ENCODE data around the gene KAT8. TPM values are rescaled to one million over a fixed set of nuclear protein-coding genes. Genes with fewer than 3 reads are reported as not detected.
A peak's percentile ranks its signal among the peaks of the same experiment; 100 is the strongest.

Gene KAT8
- total and polyA plus RNA-seq, 10 of the 15 experiments (the other 5 are each of a cell fraction or from before 2014, with no cell fraction given): 5.5 to 55.8 (median 39.6) TPM

DNA sequence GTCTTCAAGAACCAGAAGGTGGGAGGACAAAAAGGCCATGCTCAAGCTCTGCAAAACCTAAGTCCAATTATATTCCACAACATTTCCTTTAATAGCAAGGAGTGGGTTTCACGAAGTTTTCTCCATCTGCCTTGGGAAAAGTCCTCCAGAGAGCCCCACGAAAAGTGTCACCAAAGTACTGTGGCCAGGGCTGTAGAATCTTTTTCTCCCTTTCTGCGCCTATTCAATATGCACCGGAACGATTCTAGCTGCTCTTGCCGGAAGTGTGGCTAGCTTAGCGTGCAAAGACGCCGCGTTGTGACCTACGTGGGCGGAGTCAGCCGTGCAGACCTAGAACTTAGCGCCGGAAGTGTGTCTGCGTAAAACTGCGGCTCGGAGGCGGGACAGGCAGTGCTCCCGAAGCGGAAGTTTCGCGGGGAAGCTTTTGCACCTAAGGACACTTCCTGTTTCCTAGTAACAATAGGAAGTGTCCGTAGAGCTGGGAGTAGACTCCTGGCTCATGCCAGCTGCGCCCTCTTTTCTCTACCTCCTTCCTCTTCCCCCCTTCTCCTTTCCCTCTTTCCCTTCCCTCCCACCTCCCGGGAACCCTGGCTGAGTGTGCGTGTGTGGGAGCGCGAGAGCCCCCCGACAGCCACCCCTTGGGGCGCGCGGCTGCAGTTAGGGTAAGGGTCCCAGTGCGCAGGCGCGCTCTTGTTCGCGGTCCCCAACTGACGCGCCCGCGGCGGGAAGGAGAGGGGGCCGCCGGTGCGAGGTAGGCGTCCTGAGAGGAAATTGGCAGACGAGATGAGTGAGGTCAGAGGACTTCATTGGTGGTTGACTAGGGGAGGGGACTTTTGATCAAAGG, 43.3 kb upstream of the KAT8 start, which contains the start of the genes ZNF646 and ZNF668:
Gene ZNF646 (plus strand): TSS at position 453 of the 844 bp plus-strand sequence. CDS start 1,903 bp downstream, outside the sequence.
Gene ZNF668 (minus strand): TSS at position 271 of the 844 bp plus-strand sequence. CDS start 9,781 bp downstream, outside the sequence.
- DNase-seq (ENCODE audit: low read depth, low spot score) (peak; percentile 96), FAIRE-seq (peak; percentile 99), ATAC-seq (peak; percentile 84)
- Histone ChIP-seq H2AFZ (ENCODE audit: control insufficient read depth, low read depth, low read length) (peak within 1 kb of the TSS; percentile 74), H3K4me3 (peak within 1 kb of the TSS; percentile 86), H3K4me2 (ENCODE audit: control insufficient read depth, insufficient read depth) (peak within 1 kb of the TSS; percentile 82), H3K79me2 (ENCODE audit: control insufficient read depth, insufficient read depth, low read length) (peaks cover 47% of the 10 kb centered on the region), H3K4me1 (ENCODE audit: control insufficient read depth, insufficient read depth, low read length) (peaks cover 3% of the 10 kb centered on the region; the same call in 1 of the 2 replicates), H3K27ac (ENCODE audit: control insufficient read depth, insufficient read depth) (peak within 1 kb of the TSS; percentile 89), H4K20me1 (ENCODE audit: control insufficient read depth, insufficient read depth) (no peaks in the 10 kb centered on the region), H3K9me3 (replicated peaks; ENCODE audit: control insufficient read depth, insufficient read depth, low read length) (no peaks in the 10 kb centered on the region), H3K36me3 (ENCODE audit: control insufficient read depth in 2 of 2, insufficient read depth in 2 of 2, low read length in 1 of 2) (peaks cover 8 to 14% of the 10 kb centered on the region in 2 experiments; a peak in 3 of 4 replicates), H3K9ac (ENCODE audit: control insufficient read depth, insufficient read depth, low read length) (peak within 1 kb of the TSS; percentile 90), H3K27me3 (replicated peaks in 1 of 2; ENCODE audit: control insufficient read depth in 2 of 2, insufficient read depth in 2 of 2, low read length in 1 of 2) (no peaks in the 10 kb centered on the region)
- ChIA-PET RAD21 (ENCODE audit: unreplicated experiment) (interaction anchor here (0.6 to 1.9 kb wide), 15 partner anchors 18 to 795 kb away, joined by 3 to 16 read pairs (median 7); partner anchors contain the start of genes ARMC5, FUS, HSD3B7 and KAT8), POLR2A (interaction anchor here (0.5 to 4.2 kb wide), 15 partner anchors 9 to 384 kb away, joined by 3 to 21 read pairs (median 5); partner anchors contain the start of genes ARMC5, BCKDK, KAT8 and SETD1A), SMC1A (ENCODE audit: uncharacterized antibody, unreplicated experiment) (interaction anchor here (0.8 to 2.8 kb wide), 10 partner anchors 18 to 386 kb away, joined by 3 to 10 read pairs (median 6); partner anchors contain the start of genes FUS, HSD3B7, ITGAX and KAT8), CTCF (interaction anchor here (0.8 to 2.4 kb wide), 12 partner anchors 18 to 795 kb away, joined by 3 to 15 read pairs (median 4); partner anchors contain the start of gene HSD3B7)
- intact Hi-C loops (cut with micrococcal nuclease; ENCODE audit: unreplicated experiment): loop anchor here (1.0 to 10.0 kb wide), 4 partner anchors 20 to 79 kb away; partner anchors contain the start of genes STX4 and VKORC1
- no TSS peak for BruUV-seq (replicated peaks)
- under 1% methylated on average over 48 of the region's 48 CpGs for WGBS (ENCODE audit: insufficient coverage, insufficient replicate concordance, low lambda C conversion rate, missing lambda C conversion rate)
- in situ Hi-C loops (cut with MboI): no loop called here
- TF ChIP-seq, protein P1, sequence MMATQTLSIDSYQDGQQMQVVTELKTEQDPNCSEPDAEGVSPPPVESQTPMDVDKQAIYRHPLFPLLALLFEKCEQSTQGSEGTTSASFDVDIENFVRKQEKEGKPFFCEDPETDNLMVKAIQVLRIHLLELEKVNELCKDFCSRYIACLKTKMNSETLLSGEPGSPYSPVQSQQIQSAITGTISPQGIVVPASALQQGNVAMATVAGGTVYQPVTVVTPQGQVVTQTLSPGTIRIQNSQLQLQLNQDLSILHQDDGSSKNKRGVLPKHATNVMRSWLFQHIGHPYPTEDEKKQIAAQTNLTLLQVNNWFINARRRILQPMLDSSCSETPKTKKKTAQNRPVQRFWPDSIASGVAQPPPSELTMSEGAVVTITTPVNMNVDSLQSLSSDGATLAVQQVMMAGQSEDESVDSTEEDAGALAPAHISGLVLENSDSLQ (IDR thresholded peaks at IDR 0.05): peak; percentile 83
- TF ChIP-seq ELK1 (IDR thresholded peaks at IDR 0.05; ENCODE audit: low read depth, low read length) (peak; percentile 92), RFX5 (IDR thresholded peaks at IDR 0.05; ENCODE audit: low read depth, low read length) (no peak; the same call in 1 of the 2 replicates), RBBP5 (conservative IDR thresholded peaks at IDR 0.05) (no peak), NR2C1 (IDR thresholded peaks at IDR 0.05) (peak; percentile 92), ETV6 (conservative IDR thresholded peaks at IDR 0.05 in 1 of 2, IDR thresholded peaks at IDR 0.05 in 1 of 2; ENCODE audit: borderline replicate concordance in 1 of 2, low read depth in 1 of 2) (peak in 1 of 2 experiments; percentile 93; a peak in 2 of 4 replicates), BHLHE40 (IDR thresholded peaks at IDR 0.05; ENCODE audit: borderline replicate concordance in 1 of 2, low read depth in 2 of 2, low read length in 1 of 2) (peak; percentile 54 to 55; a peak in 2 of 4 replicates), EED (IDR thresholded peaks at IDR 0.05; ENCODE audit: low read depth) (no peak), SMAD1 (IDR thresholded peaks at IDR 0.05; ENCODE audit: low read depth, partially characterized antibody) (no peak), PAX8 (IDR thresholded peaks at IDR 0.05) (no peak), NFIC (IDR thresholded peaks at IDR 0.05; ENCODE audit: low read depth, low read length) (no peak), BACH1 (IDR thresholded peaks at IDR 0.05; ENCODE audit: borderline replicate concordance) (peak; percentile 32; the same call in 1 of the 2 replicates)
- TF ChIP-seq, protein P2, sequence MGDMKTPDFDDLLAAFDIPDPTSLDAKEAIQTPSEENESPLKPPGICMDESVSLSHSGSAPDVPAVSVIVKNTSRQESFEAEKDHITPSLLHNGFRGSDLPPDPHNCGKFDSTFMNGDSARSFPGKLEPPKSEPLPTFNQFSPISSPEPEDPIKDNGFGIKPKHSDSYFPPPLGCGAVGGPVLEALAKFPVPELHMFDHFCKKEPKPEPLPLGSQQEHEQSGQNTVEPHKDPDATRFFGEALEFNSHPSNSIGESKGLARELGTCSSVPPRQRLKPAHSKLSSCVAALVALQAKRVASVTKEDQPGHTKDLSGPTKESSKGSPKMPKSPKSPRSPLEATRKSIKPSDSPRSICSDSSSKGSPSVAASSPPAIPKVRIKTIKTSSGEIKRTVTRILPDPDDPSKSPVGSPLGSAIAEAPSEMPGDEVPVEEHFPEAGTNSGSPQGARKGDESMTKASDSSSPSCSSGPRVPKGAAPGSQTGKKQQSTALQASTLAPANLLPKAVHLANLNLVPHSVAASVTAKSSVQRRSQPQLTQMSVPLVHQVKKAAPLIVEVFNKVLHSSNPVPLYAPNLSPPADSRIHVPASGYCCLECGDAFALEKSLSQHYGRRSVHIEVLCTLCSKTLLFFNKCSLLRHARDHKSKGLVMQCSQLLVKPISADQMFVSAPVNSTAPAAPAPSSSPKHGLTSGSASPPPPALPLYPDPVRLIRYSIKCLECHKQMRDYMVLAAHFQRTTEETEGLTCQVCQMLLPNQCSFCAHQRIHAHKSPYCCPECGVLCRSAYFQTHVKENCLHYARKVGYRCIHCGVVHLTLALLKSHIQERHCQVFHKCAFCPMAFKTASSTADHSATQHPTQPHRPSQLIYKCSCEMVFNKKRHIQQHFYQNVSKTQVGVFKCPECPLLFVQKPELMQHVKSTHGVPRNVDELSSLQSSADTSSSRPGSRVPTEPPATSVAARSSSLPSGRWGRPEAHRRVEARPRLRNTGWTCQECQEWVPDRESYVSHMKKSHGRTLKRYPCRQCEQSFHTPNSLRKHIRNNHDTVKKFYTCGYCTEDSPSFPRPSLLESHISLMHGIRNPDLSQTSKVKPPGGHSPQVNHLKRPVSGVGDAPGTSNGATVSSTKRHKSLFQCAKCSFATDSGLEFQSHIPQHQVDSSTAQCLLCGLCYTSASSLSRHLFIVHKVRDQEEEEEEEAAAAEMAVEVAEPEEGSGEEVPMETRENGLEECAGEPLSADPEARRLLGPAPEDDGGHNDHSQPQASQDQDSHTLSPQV (IDR thresholded peaks at IDR 0.05): peak; percentile 99

Measured in GM12878 (cell line).